ENCODE measurements around the gene UQCRC1. TPM values are rescaled to one million over a fixed set of nuclear protein-coding genes. Genes with fewer than 3 reads are reported as not detected.

UQCRC1 gene
- total RNA-seq, 1 experiment from 2014 or later = 278 TPM

GRCh38 chr3:48600711-48601621 lies 8.5 kb downstream of the UQCRC1 start:
- no peak for TF ChIP-seq CTCF (IDR thresholded peaks at IDR 0.05; ENCODE audit: insufficient read depth in 1 of 2, low read depth in 1 of 2, low read length in 1 of 2, severe bottlenecking in 1 of 2, unreplicated experiment in 1 of 2)
- H3K4me1 Mint-ChIP-seq (ENCODE audit: low read depth, unreplicated experiment) = peaks cover 4% of the 10 kb centered on the region
- TSS peak; percentile 8 for BruUV-seq (replicated peaks)
- peaks cover 5% of the 10 kb centered on the region for H3K4me1 ChIP-seq
- H3K36me3 Mint-ChIP-seq (ENCODE audit: insufficient read depth, unreplicated experiment) = peaks cover 76% of the 10 kb centered on the region
- H3K27me3 ChIP-seq (replicated peaks; ENCODE audit: control insufficient read depth, insufficient read depth, low read length) = no peaks in the 10 kb centered on the region
- H3K9me3 ChIP-seq = no peaks in the 10 kb centered on the region
- no peak overlapping the region for H3K4me3 Mint-ChIP-seq (ENCODE audit: unreplicated experiment)
- intact Hi-C loops (cut with micrococcal nuclease; ENCODE audit: unreplicated experiment) = no loop called here
- H3K27ac Mint-ChIP-seq (ENCODE audit: unreplicated experiment) = no peak overlapping the region
- peaks cover 7% of the 10 kb centered on the region for H3K36me3 ChIP-seq (ENCODE audit: control insufficient read depth, insufficient read depth, low read length)
- H3K27me3 Mint-ChIP-seq (ENCODE audit: insufficient read depth, unreplicated experiment) = no peaks in the 10 kb centered on the region
- DNase-seq = no peak
- POLR2A ChIA-PET = no interaction called here
- CTCF ChIA-PET = interaction anchor here (0.7 to 1.2 kb wide), 2 partner anchors 52 to 165 kb away, joined by 3 to 4 read pairs; no protein-coding TSS in a partner anchor
- no peak overlapping the region for H3K4me3 ChIP-seq (ENCODE audit: low read depth, low read length)
- no peaks in the 10 kb centered on the region for H3K9me3 Mint-ChIP-seq (ENCODE audit: unreplicated experiment)

- H3K9me3 ChIP-seq = no peaks in the 10 kb centered on the region
- no peak for DNase-seq
- POLR2A ChIA-PET = no interaction called here
- TF ChIP-seq CTCF (IDR thresholded peaks at IDR 0.05; ENCODE audit: insufficient read depth in 1 of 2, low read depth in 1 of 2, low read length in 1 of 2, severe bottlenecking in 1 of 2, unreplicated experiment in 1 of 2) = no peak
- Mint-ChIP-seq H3K36me3 (ENCODE audit: insufficient read depth, unreplicated experiment) (peaks cover 66% of the 10 kb centered on the region), H3K27ac (ENCODE audit: unreplicated experiment) (no peak overlapping the region), H3K4me1 (ENCODE audit: low read depth, unreplicated experiment) (peaks cover 7% of the 10 kb centered on the region), H3K9me3 (ENCODE audit: unreplicated experiment) (no peaks in the 10 kb centered on the region), H3K27me3 (ENCODE audit: insufficient read depth, unreplicated experiment) (no peaks in the 10 kb centered on the region), H3K4me3 (ENCODE audit: unreplicated experiment) (no peak overlapping the region)
- H3K4me1 ChIP-seq = peaks cover 12% of the 10 kb centered on the region
- H3K36me3 ChIP-seq (ENCODE audit: control insufficient read depth, insufficient read depth, low read length) = peaks cover 3% of the 10 kb centered on the region
- no TSS peak for BruUV-seq (replicated peaks)
- H3K27me3 ChIP-seq (replicated peaks; ENCODE audit: control insufficient read depth, insufficient read depth, low read length) = no peaks in the 10 kb centered on the region
- no peak overlapping the region for H3K4me3 ChIP-seq (ENCODE audit: low read depth, low read length)
- CTCF ChIA-PET = no interaction called here
- intact Hi-C loops (cut with micrococcal nuclease; ENCODE audit: unreplicated experiment) = no loop called here
Measured at GRCh38 chr3:48599509-48600285, 9.7 kb downstream of the UQCRC1 start.

- no peak for DNase-seq
- Histone ChIP-seq H3K27me3 (replicated peaks; ENCODE audit: control insufficient read depth, insufficient read depth, low read length) (no peaks in the 10 kb centered on the region), H3K36me3 (ENCODE audit: control insufficient read depth, insufficient read depth, low read length) (peaks cover 2% of the 10 kb centered on the region), H3K4me1 (peaks cover 12% of the 10 kb centered on the region), H3K9me3 (no peaks in the 10 kb centered on the region), H3K4me3 (ENCODE audit: low read depth, low read length) (no peak overlapping the region)
- peaks cover 7% of the 10 kb centered on the region for H3K4me1 Mint-ChIP-seq (ENCODE audit: low read depth, unreplicated experiment)
- POLR2A ChIA-PET = no interaction called here
- H3K4me3 Mint-ChIP-seq (ENCODE audit: unreplicated experiment) = no peak overlapping the region
- intact Hi-C loops (cut with micrococcal nuclease; ENCODE audit: unreplicated experiment) = no loop called here
- no peaks in the 10 kb centered on the region for H3K9me3 Mint-ChIP-seq (ENCODE audit: unreplicated experiment)
- peaks cover 60% of the 10 kb centered on the region for H3K36me3 Mint-ChIP-seq (ENCODE audit: insufficient read depth, unreplicated experiment)
- BruUV-seq (replicated peaks) = no TSS peak
- TF ChIP-seq CTCF (IDR thresholded peaks at IDR 0.05; ENCODE audit: insufficient read depth in 1 of 2, low read depth in 1 of 2, low read length in 1 of 2, severe bottlenecking in 1 of 2, unreplicated experiment in 1 of 2) = no peak
- CTCF ChIA-PET = no interaction called here
- no peak overlapping the region for H3K27ac Mint-ChIP-seq (ENCODE audit: unreplicated experiment)
- H3K27me3 Mint-ChIP-seq (ENCODE audit: insufficient read depth, unreplicated experiment) = no peaks in the 10 kb centered on the region
Measured at GRCh38 chr3:48599077-48599501, 10.4 kb downstream of the UQCRC1 start.

Measured in Caco-2 (cell line).